Fibroblast of gingiva (primary cell): ENCODE measurements around the gene LSS.
A peak's percentile ranks its signal among the peaks of the same experiment; 100 is the strongest.
"Not testable (repeated sequence)": the region's sequence is repeated elsewhere in the genome, so short reads cannot be mapped to it uniquely, and the experiment has no call there.

Source experiments
- DNase-seq: peaks from one replicate; pipeline ENCODE4 v3.0.0-alpha.2; 2011; ENCODE audit warnings: low read depth

Gene LSS

GRCh38 chr21:46245213-46245915 lies 16.8 kb upstream of the LSS start:
- DNase-seq = no peak

DNA sequence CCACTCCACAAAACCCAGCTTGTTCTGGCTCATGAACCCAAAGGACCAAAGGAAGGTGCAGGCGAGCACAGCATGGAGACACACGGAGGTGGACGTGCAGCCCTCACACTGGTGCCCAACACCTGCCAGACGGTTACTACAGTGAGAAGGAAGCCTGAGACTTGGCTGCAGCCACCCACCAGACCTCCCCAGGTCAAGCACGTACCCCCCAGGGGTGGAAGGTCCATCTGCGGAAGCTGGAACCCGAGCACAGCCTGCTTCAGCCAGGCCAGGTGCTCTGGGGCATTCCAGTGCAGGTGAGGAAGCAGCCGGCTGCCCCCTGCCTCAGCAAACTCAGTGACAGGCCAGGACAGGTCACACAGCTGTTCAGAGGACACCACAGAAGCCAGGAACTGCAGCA lies 16.0 kb upstream of the LSS start:
- no peak for DNase-seq

DNA sequence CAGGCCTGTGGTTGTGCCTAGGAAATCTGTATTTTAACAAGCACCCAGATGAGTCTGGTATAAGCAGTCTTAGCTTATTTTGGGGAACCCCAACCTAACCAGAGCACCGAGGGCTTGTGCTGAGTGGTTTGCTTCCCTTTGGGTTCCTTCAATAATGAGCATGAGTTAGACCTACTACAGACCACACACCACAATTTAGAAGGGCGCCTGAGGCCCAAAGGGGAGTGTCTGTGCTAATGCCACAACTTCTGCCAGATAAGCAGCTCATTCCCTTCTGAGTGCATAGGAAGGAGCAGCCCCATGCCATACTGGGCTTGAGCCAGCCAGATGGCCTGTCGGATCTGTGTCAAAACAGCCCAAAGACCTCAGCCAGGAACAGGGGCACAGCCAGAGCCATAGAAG lies 15.4 kb upstream of the LSS start:
- DNase-seq = no peak

DNA sequence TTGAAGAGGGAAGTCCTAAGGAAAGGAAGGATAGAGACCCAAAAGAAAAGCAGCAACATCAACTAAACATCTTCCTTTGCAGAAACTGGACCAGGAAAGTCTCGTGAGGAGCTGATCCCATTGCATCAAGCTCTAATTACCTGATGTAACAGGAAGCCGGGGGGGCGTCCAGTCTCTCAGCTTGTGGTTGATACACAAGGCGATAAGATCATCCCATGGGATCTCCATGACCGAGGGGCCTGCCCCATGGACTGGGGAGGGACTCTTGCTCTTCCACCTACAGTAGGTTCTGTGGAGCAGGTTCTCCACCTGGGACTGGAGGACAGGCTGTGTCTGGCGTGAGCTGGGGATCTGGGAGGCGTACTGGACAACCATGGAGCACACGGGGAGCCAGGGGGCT lies 14.8 kb upstream of the LSS start:
- DNase-seq = no peak

DNA sequence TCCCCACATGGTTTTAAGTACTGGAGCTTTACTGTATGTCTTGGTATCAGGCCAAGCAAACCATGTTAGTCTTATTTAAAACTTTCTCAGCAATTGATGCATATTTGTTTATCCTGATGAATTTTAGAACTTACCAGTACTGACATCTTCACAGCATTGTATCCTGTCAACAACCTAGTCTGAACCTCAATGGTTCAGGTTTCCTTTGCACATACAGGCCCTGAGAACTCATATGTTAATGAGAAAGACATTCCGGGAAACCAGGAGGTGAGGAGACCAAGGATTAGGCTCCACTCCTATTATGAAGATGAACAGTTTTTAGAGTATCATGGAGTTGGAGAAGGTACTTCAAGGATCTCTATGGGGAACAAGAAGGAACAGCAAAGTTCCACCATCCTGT lies 13.0 kb upstream of the LSS start:
- not testable (repeated sequence) for DNase-seq

DNA sequence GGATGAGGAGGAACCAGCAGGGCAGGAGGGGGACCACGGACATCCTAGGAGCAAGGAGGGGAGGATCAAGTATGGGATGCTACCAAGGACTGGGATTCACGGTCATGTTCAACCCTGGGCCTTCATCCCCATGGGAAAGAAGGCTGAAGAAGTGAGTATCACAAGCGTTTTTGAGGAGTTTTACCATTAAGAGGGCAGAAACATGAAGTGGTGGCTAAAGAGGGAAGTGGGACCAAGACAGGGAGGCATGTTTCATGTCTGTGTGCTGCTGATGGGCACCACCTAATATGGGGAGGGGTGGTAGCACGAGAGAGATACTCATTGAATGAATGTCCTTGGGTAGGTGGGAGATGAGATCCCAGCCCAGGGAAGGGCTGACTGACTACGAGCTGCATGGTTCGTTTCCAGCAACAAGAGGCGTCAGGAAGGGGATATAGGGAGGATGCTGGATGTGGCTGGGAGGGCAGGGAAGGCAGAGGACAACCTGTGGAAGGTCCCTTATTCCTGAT lies 11.3 kb upstream of the LSS start:
- DNase-seq = no peak

DNA sequence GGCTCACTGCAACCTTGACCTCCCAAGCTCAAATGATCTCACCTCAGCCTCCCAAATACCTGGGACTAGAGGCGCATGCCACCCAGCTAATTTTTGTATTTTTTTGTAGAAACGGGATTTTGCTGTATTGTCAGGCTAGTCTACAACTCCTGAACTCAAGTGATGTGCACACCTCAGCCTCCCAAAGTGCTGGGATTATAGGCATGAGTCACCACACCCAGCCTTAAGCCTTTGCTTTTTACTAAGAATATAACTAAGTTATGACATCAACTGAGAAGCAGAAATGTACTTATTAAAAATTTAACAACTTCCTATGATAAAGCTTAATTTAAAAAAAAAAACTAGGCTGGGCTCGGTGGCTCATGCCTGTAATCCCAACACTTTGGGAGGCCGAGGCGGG lies 8.9 kb upstream of the LSS start:
- DNase-seq = no peak

DNA sequence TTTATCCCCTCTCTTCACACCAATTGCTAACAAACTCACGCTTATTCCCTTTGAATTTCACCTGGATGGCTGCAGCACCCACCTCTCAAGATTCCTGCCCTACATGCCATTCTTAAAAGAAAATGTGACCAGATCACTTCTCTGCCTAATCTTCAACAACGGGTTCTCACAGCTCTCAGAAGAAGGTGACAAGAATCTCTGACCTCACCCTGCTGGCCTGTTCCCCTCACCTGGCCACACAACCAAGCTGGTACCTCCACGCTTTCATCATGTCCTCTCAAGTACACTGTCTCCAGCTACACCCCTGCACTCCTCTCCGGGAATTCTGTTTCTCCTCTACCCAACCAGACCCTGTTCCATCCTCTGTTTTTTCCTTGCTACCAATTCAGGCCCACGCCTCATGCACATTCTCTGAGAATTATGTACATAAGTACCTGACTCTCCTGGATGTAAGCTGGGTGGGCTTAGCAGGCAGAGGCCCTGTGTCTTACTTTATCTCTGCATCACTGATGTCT lies 5.9 kb upstream of the LSS start:
- DNase-seq = no peak

DNA sequence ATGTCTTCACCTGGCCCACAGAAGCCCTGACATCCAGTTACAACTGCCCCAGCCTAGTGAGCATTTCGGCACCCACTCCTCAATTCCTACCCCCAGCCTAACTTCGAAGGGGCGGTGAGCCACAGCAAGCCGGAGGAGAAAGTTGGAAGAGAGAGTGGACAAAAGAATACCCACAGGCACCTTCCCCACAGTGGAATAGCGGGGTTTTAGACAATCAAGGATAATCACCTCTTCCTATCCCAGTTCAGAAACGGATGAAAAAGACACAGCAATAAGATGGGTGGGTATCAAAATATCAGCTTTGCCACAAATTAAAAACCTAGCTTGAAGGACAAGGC lies 1.3 kb upstream of the LSS start:
- DNase-seq = no peak

DNA sequence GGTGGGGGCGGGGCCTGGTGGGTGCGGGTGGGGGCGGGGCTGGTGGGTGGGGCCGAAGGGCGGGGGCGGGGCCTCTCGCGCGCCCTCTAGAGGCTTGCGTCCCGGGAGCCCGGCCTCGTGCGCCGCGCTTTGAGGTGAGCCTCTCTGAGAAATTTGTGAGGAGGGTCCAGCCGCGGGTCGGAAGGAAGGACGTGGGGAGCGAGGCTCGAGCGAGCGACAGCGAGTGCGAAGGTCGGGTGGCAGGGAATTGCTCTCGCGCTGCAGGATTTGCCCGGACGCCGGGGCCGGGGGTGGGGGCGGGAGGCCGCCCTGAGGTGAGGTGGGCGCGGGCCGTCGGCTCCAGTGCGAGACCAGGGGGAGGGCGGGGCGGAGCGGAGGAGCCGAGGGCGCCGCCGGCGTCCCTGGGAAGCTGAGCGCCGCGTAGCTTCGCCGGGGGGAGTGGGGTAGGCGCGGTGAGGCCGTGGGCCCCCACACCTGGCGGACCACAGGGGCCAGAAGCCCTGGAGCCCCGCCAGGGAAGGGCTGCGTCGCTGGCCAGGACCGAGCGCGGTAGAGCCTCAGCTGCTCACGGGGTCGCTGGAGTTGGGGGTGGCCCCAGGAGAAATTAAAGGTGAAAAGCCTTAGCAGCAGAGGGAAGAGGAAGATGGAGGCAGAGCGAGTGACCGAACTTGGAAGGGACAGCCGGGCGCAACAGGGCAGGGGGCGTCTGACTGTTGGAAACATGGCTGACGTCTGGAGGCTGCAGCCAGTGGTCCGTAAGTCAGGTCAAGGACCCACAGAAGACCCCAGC lies 754 bp upstream of the LSS start:
- DNase-seq = no peak

GRCh38 chr21:46227811-46228344 lies 696 bp downstream of the LSS start:
- no peak for DNase-seq

- peak; percentile 67 for DNase-seq
These were observed 1.5 kb downstream of the LSS start for GRCh38 chr21:46226920-46227599.

DNA sequence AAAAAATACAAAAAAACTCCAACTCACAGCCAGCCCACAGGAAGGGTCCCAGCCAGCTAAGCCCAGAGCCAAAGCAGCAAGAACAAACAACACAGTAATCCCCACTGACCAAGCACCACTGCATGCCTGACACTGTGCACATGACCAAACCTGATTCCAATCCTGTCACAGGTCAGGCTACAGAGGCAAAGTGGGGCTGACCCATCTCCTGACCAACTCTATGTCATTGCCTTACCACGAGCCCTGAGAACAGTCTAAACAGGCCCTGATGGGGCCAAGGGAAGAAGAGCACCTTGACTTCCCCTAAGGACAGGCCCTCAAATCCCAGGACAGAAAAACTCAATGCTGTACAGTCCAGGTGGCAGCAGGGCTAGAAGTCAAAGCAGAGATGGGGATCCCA lies 2.4 kb downstream of the LSS start:
- DNase-seq = peak; percentile 19

DNA sequence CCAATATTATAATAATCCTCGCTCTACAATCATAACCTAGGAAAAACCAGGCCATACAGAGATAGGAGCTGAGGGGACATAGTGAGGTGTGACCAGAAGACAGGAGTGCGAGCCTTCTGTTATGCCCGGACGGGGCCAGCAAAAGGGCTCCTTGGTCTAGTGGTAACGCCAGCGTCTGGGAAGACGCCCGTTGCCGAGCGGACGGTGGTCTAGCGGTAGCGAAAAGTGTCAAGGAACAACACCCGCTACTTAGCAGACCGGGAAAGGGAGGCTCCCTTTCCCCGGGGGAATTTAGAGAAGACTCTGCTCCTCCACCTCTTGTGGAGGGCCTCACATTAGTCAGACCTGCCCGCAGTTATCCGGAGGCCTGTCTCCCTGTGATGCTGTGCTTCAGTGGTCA lies 4.9 kb downstream of the LSS start:
- not testable (repeated sequence) for DNase-seq

DNA sequence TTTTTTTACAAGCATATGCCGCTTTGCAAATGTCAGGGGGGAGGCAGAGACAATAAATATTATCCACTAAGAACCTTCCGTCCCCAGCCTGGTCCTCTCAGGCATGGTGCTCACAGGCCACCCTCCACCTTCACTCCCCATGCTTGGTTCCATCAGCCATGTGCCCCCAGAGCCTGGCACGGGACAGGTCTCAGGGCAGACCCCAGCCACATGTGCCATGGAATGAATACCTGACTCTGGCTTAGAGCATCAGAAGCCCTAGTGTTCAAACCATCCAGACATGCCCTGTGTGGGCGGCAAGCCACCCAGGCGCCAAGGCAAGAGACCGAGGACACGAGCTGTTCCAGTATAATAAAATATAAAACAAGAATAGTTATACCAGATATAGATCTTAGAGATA lies 5.4 kb downstream of the LSS start:
- no peak for DNase-seq

GRCh38 chr21:46222436-46223116 lies 6.0 kb downstream of the LSS start:
- DNase-seq = no peak

- DNase-seq = no peak
These were observed 6.7 kb downstream of the LSS start for GRCh38 chr21:46221664-46222435.

DNA sequence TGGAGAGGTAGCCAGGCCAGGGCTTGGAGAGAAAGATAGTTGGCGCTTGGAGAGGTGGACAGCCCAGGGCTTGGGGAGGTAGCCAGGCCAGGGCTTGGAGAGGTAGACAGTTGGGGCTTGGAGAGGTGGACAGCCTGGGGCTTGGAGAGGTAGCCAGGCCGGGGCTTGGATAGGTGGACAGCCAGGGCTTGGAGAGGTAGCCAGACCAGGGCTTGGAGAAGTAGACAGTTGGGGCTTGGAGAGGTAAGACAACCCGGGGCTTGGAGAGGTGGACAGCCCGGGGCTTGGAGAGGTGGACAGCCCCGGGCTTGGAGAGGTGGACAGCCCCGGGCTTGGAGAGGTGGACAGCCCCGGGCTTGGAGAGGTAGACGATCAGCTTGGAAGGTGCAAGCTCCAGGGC lies 7.7 kb downstream of the LSS start:
- no peak for DNase-seq

GRCh38 chr21:46220275-46220810 lies 8.2 kb downstream of the LSS start:
- DNase-seq = no peak

DNA sequence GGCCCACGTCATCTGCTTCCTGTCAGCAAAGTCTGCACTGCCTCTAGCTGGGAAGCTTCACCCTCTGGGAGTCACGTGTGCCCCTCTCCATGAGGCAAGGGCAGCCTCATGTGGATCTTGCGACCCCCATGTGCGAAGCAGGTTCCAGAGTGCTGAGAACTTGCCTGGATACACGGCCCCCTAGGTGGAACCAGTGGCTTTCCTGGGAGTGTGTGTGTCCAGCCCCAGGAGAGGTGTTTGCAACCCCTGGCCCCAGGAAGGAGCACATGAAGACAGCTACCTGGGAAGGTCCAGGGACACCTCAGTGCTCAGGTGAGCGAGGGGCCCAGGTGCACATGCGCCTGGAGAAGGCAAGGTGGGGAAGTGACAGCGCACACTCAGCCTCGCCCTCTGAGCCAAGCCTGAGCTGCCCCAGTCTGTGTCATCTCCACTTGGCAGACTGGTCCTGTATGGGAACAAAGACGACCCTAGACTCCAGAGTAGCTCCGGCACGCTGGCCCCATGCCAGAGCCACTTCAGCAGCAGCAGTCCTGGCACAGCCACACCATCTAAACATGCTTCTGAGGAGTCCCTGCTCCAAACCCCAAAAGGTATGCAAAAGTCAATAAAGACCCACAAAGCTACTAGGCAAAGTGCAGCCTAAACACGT lies 8.9 kb downstream of the LSS start:
- no peak for DNase-seq
